Gastrocnemius medialis (tissue), 4 donors: ENCODE data around the gene DUSP12. TPM values are rescaled to one million over a fixed set of nuclear protein-coding genes. Genes with fewer than 3 reads are reported as not detected.

ENCODE experiments used
- ATAC-seq, 2 donors: fragments of 150-250 bp; one replicate each; pipeline ENCODE4 v1.9.1; 2016
- DNase-seq, 2 donors: peaks; one replicate each; pipeline ENCODE4 v3.0.0-alpha.2; 2019
- H3K27ac ChIP-seq, 4 donors: fragments of 200-600 bp; sonication (generic); 1 replicate in 1 of 4; 2 replicates in 3 of 4; pipeline ENCODE4 v1.5.1; 2016 to 2018; ENCODE audit warnings: mild to moderate bottlenecking in 2 of 4, moderate library complexity in 1 of 4
- H3K27me3 ChIP-seq, 3 donors: fragments of 200-600 bp; sonication (generic) in 2 of 3; 1 replicate in 1 of 3; 2 replicates in 2 of 3; pipeline versions ENCODE4 v1.5.1 to v1.6.0; 2016 to 2019; ENCODE audit warnings: mild to moderate bottlenecking in 1 of 3, moderate library complexity in 1 of 3
- H3K36me3 ChIP-seq, 2 donors: fragments of 200-600 bp; sonication (generic) in 1 of 2; one replicate each; pipeline ENCODE4 v1.5.1; 2017 to 2018
- H3K4me1 ChIP-seq, 2 donors: fragments of 200-600 bp; sonication (generic) in 1 of 2; one replicate each; pipeline ENCODE4 v1.5.1; 2016 to 2017; ENCODE audit warnings: mild to moderate bottlenecking in 2 of 2
- H3K4me3 ChIP-seq, 4 donors: fragments of 200-600 bp; sonication (generic) in 3 of 4; 1 replicate in 1 of 4; 2 replicates in 3 of 4; pipeline ENCODE4 v1.5.1; 2016 to 2019; ENCODE audit warnings: mild to moderate bottlenecking in 2 of 4
- H3K9me3 ChIP-seq, 3 donors: fragments of 200-600 bp; sonication (generic) in 2 of 3; 1 replicate in 1 of 3; 2 replicates in 2 of 3; pipeline ENCODE4 v1.5.1; 2016 to 2019
- CTCF ChIP-seq, 5 experiments: fragments of 450-650 bp in 3 of 5; fragments of 200-600 bp in 2 of 5; sonication (generic) in 2 of 5; IDR thresholded peaks in 4 of 5; conservative IDR thresholded peaks in 1 of 5; 1 replicate in 4 of 5; 2 replicates in 1 of 5; pipeline ENCODE4 v1.5.1; 2016 to 2019; ENCODE audit warnings: antibody characterized with exemption in 5 of 5, mild to moderate bottlenecking in 3 of 5, moderate library complexity in 3 of 5
- POLR2A ChIP-seq, 2 donors: fragments of 450-650 bp; IDR thresholded peaks; one replicate each; pipeline ENCODE4 v1.6.1; 2017; ENCODE audit warnings: antibody characterized with exemption in 2 of 2, mild to moderate bottlenecking in 2 of 2, moderate library complexity in 2 of 2
- in situ Hi-C, 4 donors: fragments of 200-750 bp; cut with MboI; loops; one replicate each; pipeline versions ENCODE4 v1.15.0 to v1.8.0; 2017; ENCODE audit warnings: low sequenced_read_pairs in 4 of 4
- intact Hi-C: fragments of 100-400 bp; cut with DNase I; formaldehyde crosslinking; loops from one replicate; pipeline ENCODE4 v1.15.1; 2023; ENCODE audit warnings: low total_unique reads
- total RNA-seq, 4 donors: library from RNA; depleted of rRNA; stranded (reverse); fragments of >200 nt; gene quantifications; one replicate each; pipeline versions ENCODE4 v1.1.0 to v1.2.3, GENCODE V29; 2016

Gene DUSP12
- total RNA-seq, 4 donors from 2014 or later, result 5.0 to 15.0 (median 10.0) TPM

DNA sequence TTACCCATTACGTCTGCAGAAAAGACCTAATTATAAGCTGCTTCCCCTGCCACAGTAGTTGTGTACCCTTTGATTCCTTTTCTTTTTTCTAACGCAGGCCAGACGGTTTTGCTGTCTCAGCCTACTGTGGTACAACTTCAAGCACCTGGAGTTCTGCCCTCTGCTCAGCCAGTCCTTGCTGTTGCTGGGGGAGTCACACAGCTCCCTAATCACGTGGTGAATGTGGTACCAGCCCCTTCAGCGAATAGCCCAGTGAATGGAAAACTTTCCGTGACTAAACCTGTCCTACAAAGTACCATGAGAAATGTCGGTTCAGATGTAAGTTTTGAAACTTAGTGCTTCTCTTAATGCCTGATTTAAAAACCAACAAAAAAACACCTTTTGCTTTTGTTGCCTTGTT lies 52.4 kb downstream of the DUSP12 start:
- no peak overlapping the region for H3K27ac ChIP-seq
- in situ Hi-C loops, result no loop called here
- no peak overlapping the region for H3K4me3 ChIP-seq
- H3K4me1 ChIP-seq, result no peaks in the 10 kb centered on the region
- no peaks in the 10 kb centered on the region for H3K9me3 ChIP-seq
- H3K36me3 ChIP-seq, result peaks cover 0 to 57% of the 10 kb centered on the region in 2 donors
- no peak for DNase-seq
- TF ChIP-seq POLR2A (IDR thresholded peaks at IDR 0.05), result no peak
- TF ChIP-seq CTCF (IDR thresholded peaks at IDR 0.05 in 4 of 5, conservative IDR thresholded peaks at IDR 0.05 in 1 of 5), result no peak
- intact Hi-C loops, result no loop called here
- ATAC-seq, result no peak
- H3K27me3 ChIP-seq, result no peaks in the 10 kb centered on the region

GRCh38 chr1:161803181-161803580 lies 53.6 kb downstream of the DUSP12 start:
- TF ChIP-seq CTCF (IDR thresholded peaks at IDR 0.05 in 4 of 5, conservative IDR thresholded peaks at IDR 0.05 in 1 of 5), result no peak
- TF ChIP-seq POLR2A (IDR thresholded peaks at IDR 0.05), result no peak
- no peak overlapping the region for H3K27ac ChIP-seq
- no peak overlapping the region for H3K4me3 ChIP-seq
- intact Hi-C loops, result no loop called here
- H3K36me3 ChIP-seq, result peaks cover 0 to 45% of the 10 kb centered on the region in 2 donors
- DNase-seq, result no peak
- ATAC-seq, result no peak
- H3K4me1 ChIP-seq, result no peaks in the 10 kb centered on the region
- H3K27me3 ChIP-seq, result no peaks in the 10 kb centered on the region
- H3K9me3 ChIP-seq, result no peaks in the 10 kb centered on the region
- in situ Hi-C loops, result no loop called here

GRCh38 chr1:161805399-161806197 lies 56.0 kb downstream of the DUSP12 start:
- DNase-seq, result no peak
- in situ Hi-C loops, result no loop called here
- no peak for ATAC-seq
- Histone ChIP-seq H3K36me3 (peaks cover 0 to 23% of the 10 kb centered on the region in 2 donors), H3K27me3 (no peaks in the 10 kb centered on the region), H3K4me3 (no peak overlapping the region), H3K27ac (no peak overlapping the region), H3K9me3 (no peaks in the 10 kb centered on the region), H3K4me1 (no peaks in the 10 kb centered on the region)
- intact Hi-C loops, result no loop called here
- no peak for TF ChIP-seq CTCF (IDR thresholded peaks at IDR 0.05 in 4 of 5, conservative IDR thresholded peaks at IDR 0.05 in 1 of 5)
- no peak for TF ChIP-seq POLR2A (IDR thresholded peaks at IDR 0.05)

Other genes with a start within 250 kb of the DUSP12 start
- gene FCGR2A, start 244.3 kb upstream of the DUSP12 start, total RNA-seq, result 1 to 10 TPM; 5.0 to 9.0 (median 7.2) TPM
- under 1 TPM in 2 of 4 donors, not detected in 2; 0.25 to 0.60 TPM for gene HSPA6, start 225.2 kb upstream of the DUSP12 start, total RNA-seq
- 1 to 10 TPM; 1.7 to 7.7 (median 3.0) TPM for gene FCGR3A, start 200.0 kb upstream of the DUSP12 start, total RNA-seq
- gene FCGR3B, start 118.6 kb upstream of the DUSP12 start, total RNA-seq, result 1 to 10 TPM in 1 of 4 donors, under 1 TPM in 3; 0.38 to 1.2 (median 0.42) TPM
- 1 to 10 TPM; 4.8 to 9.4 (median 5.8) TPM for gene FCGR2B, start 86.6 kb upstream of the DUSP12 start, total RNA-seq
- not detected for gene FCRLA, start 42.6 kb upstream of the DUSP12 start, total RNA-seq
- gene FCRLB, start 28.2 kb upstream of the DUSP12 start, total RNA-seq, result not detected
- 10 to 100 TPM; 15.3 to 20.1 (median 18.3) TPM for gene ATF6, start 16.5 kb downstream of the DUSP12 start, total RNA-seq